HT1080 (cell line): Measurements from ENCODE around the gene ASCC3. TPM values are rescaled to one million over a fixed set of nuclear protein-coding genes. Genes with fewer than 3 reads are reported as not detected.

Source experiments
- DNase-seq: peaks from one replicate; pipeline ENCODE4 v3.0.0-alpha.2; 2015; ENCODE audit warnings: low read depth
- polyA plus RNA-seq, 2 experiments: library from polyadenylated mRNA; depleted of rRNA; stranded (reverse); fragments of >200 nt; gene quantifications; 2 replicates each; pipeline ENCODE4 v1.2.3, GENCODE V29; 2015
- total RNA-seq: library from RNA; depleted of rRNA; stranded (reverse); fragments of >200 nt; shearing (Covaris generic); gene quantifications from 2 replicates; pipeline ENCODE4 v1.2.3, GENCODE V29; 2014; rRNA removed

Gene ASCC3, protein sequence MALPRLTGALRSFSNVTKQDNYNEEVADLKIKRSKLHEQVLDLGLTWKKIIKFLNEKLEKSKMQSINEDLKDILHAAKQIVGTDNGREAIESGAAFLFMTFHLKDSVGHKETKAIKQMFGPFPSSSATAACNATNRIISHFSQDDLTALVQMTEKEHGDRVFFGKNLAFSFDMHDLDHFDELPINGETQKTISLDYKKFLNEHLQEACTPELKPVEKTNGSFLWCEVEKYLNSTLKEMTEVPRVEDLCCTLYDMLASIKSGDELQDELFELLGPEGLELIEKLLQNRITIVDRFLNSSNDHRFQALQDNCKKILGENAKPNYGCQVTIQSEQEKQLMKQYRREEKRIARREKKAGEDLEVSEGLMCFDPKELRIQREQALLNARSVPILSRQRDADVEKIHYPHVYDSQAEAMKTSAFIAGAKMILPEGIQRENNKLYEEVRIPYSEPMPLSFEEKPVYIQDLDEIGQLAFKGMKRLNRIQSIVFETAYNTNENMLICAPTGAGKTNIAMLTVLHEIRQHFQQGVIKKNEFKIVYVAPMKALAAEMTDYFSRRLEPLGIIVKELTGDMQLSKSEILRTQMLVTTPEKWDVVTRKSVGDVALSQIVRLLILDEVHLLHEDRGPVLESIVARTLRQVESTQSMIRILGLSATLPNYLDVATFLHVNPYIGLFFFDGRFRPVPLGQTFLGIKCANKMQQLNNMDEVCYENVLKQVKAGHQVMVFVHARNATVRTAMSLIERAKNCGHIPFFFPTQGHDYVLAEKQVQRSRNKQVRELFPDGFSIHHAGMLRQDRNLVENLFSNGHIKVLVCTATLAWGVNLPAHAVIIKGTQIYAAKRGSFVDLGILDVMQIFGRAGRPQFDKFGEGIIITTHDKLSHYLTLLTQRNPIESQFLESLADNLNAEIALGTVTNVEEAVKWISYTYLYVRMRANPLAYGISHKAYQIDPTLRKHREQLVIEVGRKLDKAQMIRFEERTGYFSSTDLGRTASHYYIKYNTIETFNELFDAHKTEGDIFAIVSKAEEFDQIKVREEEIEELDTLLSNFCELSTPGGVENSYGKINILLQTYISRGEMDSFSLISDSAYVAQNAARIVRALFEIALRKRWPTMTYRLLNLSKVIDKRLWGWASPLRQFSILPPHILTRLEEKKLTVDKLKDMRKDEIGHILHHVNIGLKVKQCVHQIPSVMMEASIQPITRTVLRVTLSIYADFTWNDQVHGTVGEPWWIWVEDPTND (N-terminal part only)
- 56.4 and 57.6 TPM in 2 replicates for total RNA-seq
- 29.3 and 38.1 TPM in 2 replicates for polyA plus RNA-seq (2015; cell fraction: cytosol; rRNA removed)
- polyA plus RNA-seq (2015; cell fraction: nucleus; rRNA removed) = 116 and 129 TPM in 2 replicates

DNA sequence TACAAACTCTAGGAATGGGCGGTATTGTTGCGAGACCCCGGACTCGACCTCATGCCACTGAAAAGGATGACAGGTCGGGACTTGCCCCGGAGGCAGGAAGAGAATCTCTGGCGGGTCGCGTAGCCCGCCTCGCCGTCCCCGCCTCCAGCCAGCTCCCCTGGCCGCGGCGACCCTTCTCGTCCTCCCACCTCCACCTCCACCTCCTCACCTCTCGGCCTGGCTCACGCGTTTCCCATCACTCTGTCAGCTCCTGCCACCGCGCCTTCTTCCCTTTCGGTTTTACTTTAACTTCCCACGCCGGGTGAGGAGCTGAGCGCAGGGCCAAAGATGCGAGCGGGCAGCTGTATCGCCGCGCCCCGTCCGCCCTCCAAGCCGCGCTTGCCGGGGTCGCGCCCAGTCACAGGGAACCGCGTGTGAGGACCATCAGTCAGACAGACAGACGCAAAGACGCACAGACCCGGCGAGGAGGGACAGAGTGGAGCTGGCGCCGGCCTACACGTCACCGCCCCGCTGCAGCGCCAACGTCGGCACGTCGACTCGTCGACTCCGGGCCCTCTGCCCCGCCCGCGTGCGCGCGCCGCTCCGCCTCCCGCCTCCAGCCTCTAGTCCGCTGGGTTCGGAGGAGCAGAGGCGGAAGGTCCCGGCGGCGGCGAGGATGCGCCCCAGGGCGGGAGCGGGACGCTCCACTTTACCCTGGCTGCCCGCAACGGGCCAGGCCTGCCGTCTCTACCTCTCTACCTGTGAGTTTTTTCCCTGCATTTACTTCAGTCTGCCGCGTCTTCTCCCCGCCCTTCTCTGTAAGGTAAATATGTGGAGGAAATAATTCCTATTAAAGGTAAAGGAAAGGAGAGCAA is at the start of gene ASCC3:
TSS of gene ASCC3 (minus strand) at position 477 of the 854 bp plus-strand sequence. CDS start 13,332 bp downstream, outside the sequence.
- DNase-seq = peak; percentile 93

- no peak for DNase-seq
Observed at GRCh38 chr6:100925749-100926148, 44.6 kb upstream of the ASCC3 start.

DNA sequence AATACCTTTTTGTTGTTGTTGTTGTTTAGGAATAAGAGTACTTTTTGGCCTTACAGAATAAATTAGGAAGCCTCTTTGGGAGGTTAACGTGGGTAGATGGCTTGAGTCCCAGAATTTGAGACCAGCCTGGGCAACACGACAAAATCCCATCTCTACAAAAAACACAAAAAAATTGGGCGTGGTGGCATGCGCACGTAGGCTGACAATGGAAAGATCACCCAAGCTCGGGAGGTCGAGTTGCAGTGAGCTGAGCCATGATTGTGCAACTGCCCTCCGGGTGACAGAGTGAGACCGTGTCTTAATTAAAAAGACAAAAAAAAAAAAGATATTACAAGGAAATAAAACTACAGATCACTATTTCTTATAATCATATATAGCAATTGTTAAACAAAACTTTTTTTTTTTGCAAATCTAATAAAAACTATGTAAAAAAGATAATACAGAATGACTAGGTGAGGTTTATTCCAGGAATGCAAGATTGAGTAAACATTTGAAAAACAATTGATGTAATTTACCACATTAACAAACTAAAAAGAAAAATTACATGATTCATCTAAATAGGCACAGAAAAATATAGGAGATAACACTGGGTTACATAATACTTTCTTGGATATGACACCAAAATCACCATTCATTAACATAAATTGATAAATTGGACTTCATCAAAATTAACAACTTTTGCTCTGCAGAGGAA is 43.6 kb upstream of the ASCC3 start:
- no peak for DNase-seq

DNA sequence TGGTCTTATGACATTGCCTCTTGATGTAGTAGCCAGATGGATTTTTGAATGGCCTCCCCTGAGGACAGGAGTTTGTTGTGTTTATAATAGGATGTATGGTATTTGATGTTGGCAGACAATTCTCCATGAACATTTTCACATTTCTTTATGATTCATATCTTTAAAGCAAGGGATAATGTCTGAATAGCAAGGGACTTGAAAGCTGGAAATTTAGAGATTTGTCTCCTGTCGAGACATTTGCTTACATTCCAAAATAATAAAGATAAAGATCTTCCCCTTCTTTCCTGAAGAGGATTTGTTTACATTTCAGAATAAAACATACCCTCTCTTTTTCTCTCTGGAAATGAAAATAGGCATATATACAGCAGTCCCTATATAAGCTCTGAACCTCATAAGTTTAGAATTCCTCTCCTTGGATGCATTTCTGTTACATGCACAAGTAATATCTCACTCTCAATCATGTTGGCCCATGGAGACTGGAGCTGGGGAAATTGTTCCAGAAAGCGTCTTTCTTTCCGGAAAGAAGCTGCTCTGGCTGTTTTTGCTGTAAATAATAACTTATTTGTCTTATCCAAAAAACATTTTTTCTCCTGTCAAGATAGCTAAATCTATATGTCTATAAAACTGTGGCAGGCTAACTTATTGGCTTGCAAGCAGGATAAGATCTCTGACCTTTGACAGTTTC is 42.5 kb upstream of the ASCC3 start:
- no peak for DNase-seq

GRCh38 chr6:100920028-100920605 is 39.0 kb upstream of the ASCC3 start:
- DNase-seq = no peak

GRCh38 chr6:100918152-100918551 is 37.0 kb upstream of the ASCC3 start:
- no peak for DNase-seq

- no peak for DNase-seq
Observed at GRCh38 chr6:100915876-100916275, 34.7 kb upstream of the ASCC3 start.

- no peak for DNase-seq
Observed at GRCh38 chr6:100913400-100914276, 32.5 kb upstream of the ASCC3 start.

DNA sequence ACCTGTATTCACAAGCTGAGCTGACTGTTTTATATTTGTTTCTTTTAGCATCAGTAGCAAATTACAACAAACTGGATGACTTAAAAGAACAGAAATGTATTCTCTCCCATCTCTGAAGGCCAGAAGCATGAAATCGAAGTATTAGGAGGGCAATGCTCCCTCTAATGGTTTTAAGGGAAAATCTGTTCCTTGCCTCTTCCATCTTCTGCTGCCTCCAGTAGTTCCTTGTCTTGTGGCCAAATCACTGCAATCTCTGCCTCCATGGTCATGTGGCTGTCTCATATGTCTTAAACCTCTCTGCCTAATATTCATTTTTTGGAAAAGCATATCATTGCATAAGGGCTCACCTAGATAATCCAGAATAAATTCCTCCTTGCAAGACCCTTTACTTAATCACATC is 25.2 kb upstream of the ASCC3 start:
- no peak for DNase-seq

DNA sequence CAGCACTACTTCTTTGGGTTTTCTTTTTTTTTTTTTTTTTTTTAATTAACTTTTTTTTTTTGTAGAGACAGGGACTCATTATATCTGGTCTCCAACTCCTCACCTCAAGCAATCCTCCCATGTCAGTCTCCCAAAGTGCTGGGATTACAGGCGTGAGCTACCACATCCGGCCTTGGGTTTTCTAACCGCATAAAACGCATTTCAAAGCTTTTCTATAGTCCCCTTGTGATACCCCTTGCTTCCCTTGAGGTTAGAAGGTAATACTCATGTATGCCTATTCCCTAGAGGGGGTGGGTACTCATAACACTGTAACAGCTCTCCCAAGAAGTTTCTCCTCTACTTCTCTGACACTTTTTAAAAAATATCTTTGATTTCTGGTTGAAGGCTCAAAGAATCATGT is 23.9 kb upstream of the ASCC3 start:
- DNase-seq = peak; percentile 21

GRCh38 chr6:100904316-100904715 is 23.2 kb upstream of the ASCC3 start:
- no peak for DNase-seq

DNA sequence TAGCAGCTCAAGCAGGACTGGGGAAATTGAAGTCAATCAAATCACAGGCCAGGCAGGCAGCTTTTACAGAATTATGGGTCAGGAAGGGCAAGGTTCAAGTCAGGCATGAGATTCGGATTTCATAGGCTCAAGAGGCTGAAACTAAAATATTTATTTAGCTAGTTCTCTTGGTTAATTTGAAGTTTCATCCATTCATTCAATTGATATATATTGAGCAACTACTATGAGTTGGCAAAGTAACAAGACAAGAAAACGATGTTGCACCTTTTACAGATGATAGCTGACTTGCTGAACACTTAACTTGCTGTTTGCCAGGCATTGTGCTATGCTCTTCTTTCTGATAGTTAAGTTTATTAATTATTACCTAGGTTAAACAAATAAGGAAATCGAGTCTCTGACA is 20.5 kb upstream of the ASCC3 start:
- no peak for DNase-seq

DNA sequence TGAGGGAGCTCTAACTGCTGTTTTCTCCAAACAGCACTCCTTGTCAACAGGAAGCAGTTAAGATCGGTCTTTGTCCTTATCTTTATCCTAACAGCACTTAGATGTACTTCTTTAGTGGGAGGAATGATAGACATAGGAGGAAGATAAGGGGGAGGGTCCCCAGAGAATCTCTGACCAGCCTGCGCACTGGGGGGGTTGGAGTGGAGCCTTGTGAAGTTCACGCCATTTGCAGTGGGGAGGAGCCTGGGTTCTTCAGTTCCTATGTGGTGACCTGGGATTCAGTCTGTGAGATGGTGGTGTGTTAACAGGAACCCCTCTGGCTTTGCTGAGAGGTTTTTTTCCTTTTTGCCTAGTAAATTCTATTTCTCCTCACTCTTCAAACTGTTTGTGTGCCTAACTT is 18.1 kb upstream of the ASCC3 start:
- no peak for DNase-seq

DNA sequence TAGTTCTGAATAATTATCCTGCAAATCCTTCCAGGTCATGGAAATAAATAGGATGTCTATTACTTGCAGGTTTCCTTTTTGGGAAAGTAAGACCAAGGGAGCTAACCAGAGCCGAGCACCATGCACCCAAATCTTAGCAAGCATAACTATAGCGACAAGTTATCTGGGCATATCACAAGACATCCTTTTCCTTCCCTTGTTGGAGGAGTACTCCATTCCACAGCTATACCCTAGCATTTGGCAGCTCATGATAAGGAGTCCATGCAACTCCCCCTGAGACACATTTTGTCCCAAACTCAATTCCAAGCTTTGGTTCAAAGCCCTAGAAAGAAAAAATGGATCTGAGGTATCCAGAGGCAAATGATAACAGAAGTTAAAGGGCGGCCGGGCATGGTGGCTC is 16.5 kb upstream of the ASCC3 start:
- no peak for DNase-seq

GRCh38 chr6:100893743-100894142 is 12.6 kb upstream of the ASCC3 start:
- DNase-seq = no peak

GRCh38 chr6:100892693-100893092 is 11.6 kb upstream of the ASCC3 start:
- DNase-seq = no peak

- DNase-seq = no peak
Observed at GRCh38 chr6:100892116-100892515, 11.0 kb upstream of the ASCC3 start.

- no peak for DNase-seq
Observed at GRCh38 chr6:100891079-100891478, 9.9 kb upstream of the ASCC3 start.
